Endodermal cell (in vitro differentiated cells): Measurements from ENCODE around the gene SFT2D1. TPM values are rescaled to one million over a fixed set of nuclear protein-coding genes. Genes with fewer than 3 reads are reported as not detected.

Experiments
- DNase-seq: peaks from one replicate; pipeline ENCODE4 v3.0.0-alpha.2; 2017
- H3K27ac ChIP-seq: 2 replicates; pipeline ENCODE4 v1.5.1; 2013; ENCODE audit warnings: mild to moderate bottlenecking, low read depth, low read length, moderate library complexity
- H3K27me3 ChIP-seq: 2 replicates; pipeline ENCODE4 v1.6.1; 2013; ENCODE audit warnings: mild to moderate bottlenecking, low read length, moderate library complexity; ENCODE audit not compliant: insufficient read depth, control insufficient read depth, poor library complexity, severe bottlenecking
- H3K36me3 ChIP-seq: 2 replicates; pipeline ENCODE4 v1.7.0; 2013; ENCODE audit warnings: mild to moderate bottlenecking, low read length, moderate library complexity; ENCODE audit not compliant: control insufficient read depth, insufficient read depth
- H3K4me1 ChIP-seq: one replicate; pipeline ENCODE4 v1.7.0; 2013; ENCODE audit warnings: low read length; ENCODE audit not compliant: control insufficient read depth, insufficient read depth
- H3K4me3 ChIP-seq: 2 replicates; pipeline ENCODE4 v1.5.1; 2013; ENCODE audit warnings: mild to moderate bottlenecking, low read length, moderate library complexity
- H3K9ac ChIP-seq: 2 replicates; pipeline ENCODE4 v1.6.1; 2013; ENCODE audit warnings: mild to moderate bottlenecking, low read length, moderate library complexity; ENCODE audit not compliant: poor library complexity, severe bottlenecking; ENCODE audit errors: extremely low read depth
- H3K9me3 ChIP-seq: 2 replicates; pipeline ENCODE4 v1.6.1; 2013; ENCODE audit warnings: mild to moderate bottlenecking, low read length, moderate library complexity; ENCODE audit not compliant: control insufficient read depth
- H3K27ac Mint-ChIP-seq: 2 replicates; pipeline ENCODE4 v1.8.0; 2020; ENCODE audit warnings: mixed read lengths
- H3K27me3 Mint-ChIP-seq: 2 replicates; pipeline ENCODE4 v1.8.0; 2021; ENCODE audit warnings: mild to moderate bottlenecking, mixed read lengths; ENCODE audit not compliant: insufficient read depth
- H3K36me3 Mint-ChIP-seq: 2 replicates; pipeline ENCODE4 v1.8.0; 2020; ENCODE audit warnings: low read depth, mixed read lengths
- H3K4me1 Mint-ChIP-seq: 2 replicates; pipeline ENCODE4 v1.8.0; 2020; ENCODE audit warnings: mixed read lengths
- H3K4me3 Mint-ChIP-seq: 2 replicates; pipeline ENCODE4 v1.8.0; 2020; ENCODE audit warnings: mild to moderate bottlenecking, moderate library complexity, mixed read lengths
- H3K9me3 Mint-ChIP-seq: 2 replicates; pipeline ENCODE4 v1.8.0; 2020; ENCODE audit warnings: mild to moderate bottlenecking, mixed read lengths
- WGBS, 2 experiments: methylation state at CpG; one replicate each; pipeline versions ENCODE4 v1.1.5 to v1.1.7; 2013; ENCODE audit warnings: missing lambda C conversion rate in 2 of 2, mixed read lengths in 1 of 2; ENCODE audit not compliant: insufficient coverage in 1 of 2, insufficient read length in 1 of 2; 5-methylcytosine and 5-hydroxymethylcytosine counted together
- total RNA-seq, 2 donors: library from RNA; stranded (reverse); fragmentation: NEBNext Ultra II Directional in 1 of 2; extraction: Animal tissue kit (Norgen Biotek cat#: 25700) in 1 of 2; gene quantifications; 2 replicates in 1 of 2; 3 replicates in 1 of 2; pipeline ENCODE4 v1.2.1, GENCODE V29; 2021
- TF ChIP-seq, protein P1 (sequence below): fragments of 200-600 bp; sonication (generic); conservative IDR thresholded peaks from 2 replicates; pipeline ENCODE4 v1.5.0; 2021; ENCODE audit warnings: antibody characterized with exemption, mild to moderate bottlenecking

The SFT2D1 gene
- total RNA-seq, 2 donors from 2014 or later = 42.4 to 53.9 TPM

DNA sequence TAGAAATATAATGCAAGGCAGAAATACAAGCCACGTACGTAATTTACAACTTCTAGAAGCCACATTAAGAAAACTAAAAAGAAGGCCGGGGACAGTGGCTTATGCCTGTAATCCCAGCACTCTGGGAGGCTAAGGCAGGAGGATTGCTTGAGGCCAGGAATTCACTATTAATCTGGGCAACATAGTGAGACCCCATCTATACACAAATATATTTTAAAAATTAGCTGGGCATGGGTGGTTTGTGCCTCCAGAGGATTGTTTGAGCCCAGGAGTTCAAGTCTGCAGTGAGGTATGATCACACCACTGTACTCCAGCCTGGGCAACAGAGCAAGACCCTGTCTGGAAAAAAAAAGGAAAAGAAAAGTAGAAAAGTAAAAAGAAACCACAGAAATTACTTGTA is 28.1 kb upstream of the SFT2D1 start:
- H3K36me3 ChIP-seq = no peaks in the 10 kb centered on the region
- no peak overlapping the region for H3K4me3 ChIP-seq
- Mint-ChIP-seq H3K27ac (no peak overlapping the region), H3K9me3 (no peaks in the 10 kb centered on the region), H3K36me3 (no peaks in the 10 kb centered on the region), H3K4me1 (peaks cover 4% of the 10 kb centered on the region), H3K4me3 (no peak overlapping the region), H3K27me3 (no peaks in the 10 kb centered on the region)
- H3K4me1 ChIP-seq = no peaks in the 10 kb centered on the region
- no peaks in the 10 kb centered on the region for H3K9me3 ChIP-seq
- TF ChIP-seq, protein P1, sequence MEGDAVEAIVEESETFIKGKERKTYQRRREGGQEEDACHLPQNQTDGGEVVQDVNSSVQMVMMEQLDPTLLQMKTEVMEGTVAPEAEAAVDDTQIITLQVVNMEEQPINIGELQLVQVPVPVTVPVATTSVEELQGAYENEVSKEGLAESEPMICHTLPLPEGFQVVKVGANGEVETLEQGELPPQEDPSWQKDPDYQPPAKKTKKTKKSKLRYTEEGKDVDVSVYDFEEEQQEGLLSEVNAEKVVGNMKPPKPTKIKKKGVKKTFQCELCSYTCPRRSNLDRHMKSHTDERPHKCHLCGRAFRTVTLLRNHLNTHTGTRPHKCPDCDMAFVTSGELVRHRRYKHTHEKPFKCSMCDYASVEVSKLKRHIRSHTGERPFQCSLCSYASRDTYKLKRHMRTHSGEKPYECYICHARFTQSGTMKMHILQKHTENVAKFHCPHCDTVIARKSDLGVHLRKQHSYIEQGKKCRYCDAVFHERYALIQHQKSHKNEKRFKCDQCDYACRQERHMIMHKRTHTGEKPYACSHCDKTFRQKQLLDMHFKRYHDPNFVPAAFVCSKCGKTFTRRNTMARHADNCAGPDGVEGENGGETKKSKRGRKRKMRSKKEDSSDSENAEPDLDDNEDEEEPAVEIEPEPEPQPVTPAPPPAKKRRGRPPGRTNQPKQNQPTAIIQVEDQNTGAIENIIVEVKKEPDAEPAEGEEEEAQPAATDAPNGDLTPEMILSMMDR = no peak
- H3K9ac ChIP-seq = no peak overlapping the region
- H3K27me3 ChIP-seq = no peaks in the 10 kb centered on the region
- DNase-seq = no peak
- no peak overlapping the region for H3K27ac ChIP-seq
- WGBS, 2 experiments = 96 to 100% methylated on average over 3 of the region's 3 CpGs

DNA sequence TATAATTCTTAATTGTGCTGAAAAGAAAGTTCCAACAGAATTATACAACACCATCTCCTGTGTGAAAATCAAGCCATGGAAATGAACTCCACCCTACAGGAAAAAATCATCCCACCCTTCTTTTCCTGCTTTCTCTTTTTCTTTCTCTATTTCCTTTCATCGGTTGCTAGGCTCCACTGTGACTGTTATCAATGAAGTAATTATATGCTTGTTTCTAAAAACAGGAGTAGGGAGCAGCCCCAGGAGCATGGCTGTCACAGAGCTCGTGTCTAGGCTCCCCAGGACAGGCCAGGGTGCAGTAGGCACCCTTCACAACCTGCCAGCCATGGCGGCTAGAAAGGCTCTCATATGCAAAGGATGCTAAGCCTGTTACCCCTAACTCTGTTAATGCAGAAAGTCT is 27.4 kb upstream of the SFT2D1 start:
- no peak overlapping the region for H3K4me3 Mint-ChIP-seq
- Histone ChIP-seq H3K36me3 (peaks cover 4% of the 10 kb centered on the region), H3K4me1 (no peaks in the 10 kb centered on the region), H3K4me3 (no peak overlapping the region), H3K9ac (no peak overlapping the region), H3K9me3 (no peaks in the 10 kb centered on the region), H3K27ac (no peak overlapping the region), H3K27me3 (no peaks in the 10 kb centered on the region)
- H3K9me3 Mint-ChIP-seq = no peaks in the 10 kb centered on the region
- peaks cover 4% of the 10 kb centered on the region for H3K4me1 Mint-ChIP-seq
- WGBS, 2 experiments = 75 to 94% methylated on average over 2 to 3 of the region's 3 CpGs
- no peaks in the 10 kb centered on the region for H3K36me3 Mint-ChIP-seq
- TF ChIP-seq, protein P1 = no peak
- no peak overlapping the region for H3K27ac Mint-ChIP-seq
- DNase-seq = no peak
- no peaks in the 10 kb centered on the region for H3K27me3 Mint-ChIP-seq

DNA sequence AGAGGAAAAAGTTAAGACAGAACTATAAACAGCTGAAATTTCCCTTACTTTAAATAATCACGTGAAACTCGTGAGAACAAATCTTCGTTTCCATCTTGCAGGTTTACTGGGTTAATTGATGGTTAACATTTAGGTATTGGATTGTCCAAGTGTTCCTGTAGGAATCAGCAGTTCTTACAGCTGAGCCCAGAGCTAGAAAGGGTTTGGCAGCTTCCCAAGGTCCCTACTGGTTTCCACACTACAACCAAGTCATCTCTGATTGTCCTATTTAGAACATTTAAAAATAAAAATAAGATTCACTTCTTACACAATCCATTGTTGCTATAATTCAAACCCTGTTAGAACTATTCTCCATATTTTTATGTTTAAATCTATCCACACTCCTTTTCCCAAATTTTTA is 24.6 kb upstream of the SFT2D1 start:
- Mint-ChIP-seq H3K36me3 (no peaks in the 10 kb centered on the region), H3K27ac (no peak overlapping the region), H3K4me3 (no peak overlapping the region), H3K4me1 (peaks cover 7% of the 10 kb centered on the region), H3K9me3 (no peaks in the 10 kb centered on the region), H3K27me3 (no peaks in the 10 kb centered on the region)
- H3K9ac ChIP-seq = no peak overlapping the region
- H3K4me1 ChIP-seq = no peaks in the 10 kb centered on the region
- TF ChIP-seq, protein P1 = no peak
- WGBS, 2 experiments = 81% methylated on average over 3 of the region's 3 CpGs; no CpG with 5 or more reads in 1 of the 2 experiments
- no peaks in the 10 kb centered on the region for H3K9me3 ChIP-seq
- H3K36me3 ChIP-seq = peaks cover 4% of the 10 kb centered on the region
- H3K27ac ChIP-seq = no peak overlapping the region
- H3K27me3 ChIP-seq = no peaks in the 10 kb centered on the region
- H3K4me3 ChIP-seq = no peak overlapping the region
- no peak for DNase-seq
